GM12878 (cell line): ENCODE measurements around the gene MCM3AP. TPM values are rescaled to one million over a fixed set of nuclear protein-coding genes. Genes with fewer than 3 reads are reported as not detected.

Experiments used
- ATAC-seq: fragments of 200-7000 bp; cut with Tn5 transposase; 3 replicates; pipeline ENCODE4 v1.9.1; 2020; ENCODE audit warnings: mild to moderate bottlenecking, moderate library complexity
- BruUV-seq: library from RNA; stranded (reverse); fragments of 400-500 nt; replicated peaks from 2 replicates; lab custom pipeline; 2021; lab: Mats Ljungman, UMichigan
- CTCF ChIA-PET: fragments of 300-600 bp; sonication (Branson Sonifier 250); formaldehyde crosslinking; extraction: SDS; loops from one replicate; lab custom pipeline; 2021; ENCODE audit warnings: inconsistent platforms; lab: Yijun Ruan, JAX
- POLR2A ChIA-PET: fragments of 350-600 bp; formaldehyde crosslinking; extraction: SDS; loops from one replicate; lab custom pipeline; 2021; ENCODE audit warnings: inconsistent platforms; lab: Charles Lee
- RAD21 ChIA-PET: fragments of 300-600 bp; sonication (Branson Sonifier 250); formaldehyde crosslinking; loops from one replicate; lab custom pipeline; 2023; ENCODE audit warnings: antibody characterized with exemption; ENCODE audit not compliant: unreplicated experiment; lab: Charles Lee
- SMC1A ChIA-PET: fragments of 300-600 bp; sonication (Branson Sonifier 250); formaldehyde crosslinking; loops from one replicate; lab custom pipeline; 2023; ENCODE audit not compliant: unreplicated experiment, uncharacterized antibody; lab: Charles Lee
- DNase-seq: peaks from one replicate; pipeline ENCODE4 v3.0.0-alpha.2; 2011; ENCODE audit warnings: low read depth, low spot score
- FAIRE-seq: peaks from 3 replicates; lab custom pipeline; 2011; peaks lifted over from hg19 to GRCh38; lab: Jason Lieb, UNC
- H2AFZ ChIP-seq: 2 replicates; pipeline ENCODE4 v1.6.0; 2011; ENCODE audit warnings: low read depth, low read length, control low read depth; ENCODE audit not compliant: control insufficient read depth
- H3K27ac ChIP-seq: 2 replicates; pipeline ENCODE4 v1.5.1; 2011; ENCODE audit warnings: control low read depth; ENCODE audit not compliant: control insufficient read depth, insufficient read depth
- H3K27me3 ChIP-seq, 2 experiments: replicated peaks in 1 of 2; 2 replicates each; pipeline versions ENCODE4 v1.6.0 to v1.6.1; 2011; ENCODE audit warnings: low read length in 1 of 2; ENCODE audit not compliant: control insufficient read depth in 2 of 2, insufficient read depth in 2 of 2
- H3K36me3 ChIP-seq, 2 experiments: 2 replicates each; pipeline ENCODE4 v1.5.1; 2011; ENCODE audit warnings: low read length in 1 of 2; ENCODE audit not compliant: control insufficient read depth in 2 of 2, insufficient read depth in 2 of 2
- H3K4me1 ChIP-seq: 2 replicates; pipeline ENCODE4 v1.6.1; 2011; ENCODE audit warnings: mild to moderate bottlenecking, low read length, moderate library complexity, mixed read lengths; ENCODE audit not compliant: control insufficient read depth, insufficient read depth
- H3K4me2 ChIP-seq: 2 replicates; pipeline ENCODE4 v1.6.0; 2011; ENCODE audit warnings: control low read depth; ENCODE audit not compliant: control insufficient read depth, insufficient read depth
- H3K4me3 ChIP-seq: fragments of 200-600 bp; sonication (generic); 2 replicates; pipeline ENCODE4 v1.5.1; 2016
- H3K79me2 ChIP-seq: 2 replicates; pipeline ENCODE4 v1.6.0; 2011; ENCODE audit warnings: low read length; ENCODE audit not compliant: control insufficient read depth, insufficient read depth
- H3K9ac ChIP-seq: 2 replicates; pipeline ENCODE4 v1.8.0; 2011; ENCODE audit warnings: low read length, control low read depth, mixed read lengths; ENCODE audit not compliant: control insufficient read depth, insufficient read depth
- H3K9me3 ChIP-seq: replicated peaks from 3 replicates; pipeline ENCODE4 v1.5.1; 2011; ENCODE audit warnings: mild to moderate bottlenecking, low read length; ENCODE audit not compliant: control insufficient read depth, insufficient read depth
- H4K20me1 ChIP-seq: 2 replicates; pipeline ENCODE4 v1.6.0; 2011; ENCODE audit not compliant: control insufficient read depth, insufficient read depth
- BCL11A ChIP-seq: IDR thresholded peaks from 2 replicates; pipeline ENCODE4 v1.6.1; 2011; ENCODE audit warnings: low read depth, low read length
- CTCF ChIP-seq, 3 experiments: IDR thresholded peaks in 2 of 3; conservative IDR thresholded peaks in 1 of 3; 2 replicates each; pipeline ENCODE4 v1.5.1; 2011; ENCODE audit warnings: low read depth in 3 of 3, low read length in 3 of 3, mild to moderate bottlenecking in 3 of 3, control low read depth in 2 of 3, moderate library complexity in 2 of 3, inconsistent platforms in 1 of 3, mixed read lengths in 1 of 3; ENCODE audit not compliant: control insufficient read depth in 2 of 3, insufficient read depth in 1 of 3; ENCODE audit errors: extremely low read depth in 1 of 3
- ESRRA ChIP-seq: IDR thresholded peaks from 2 replicates; pipeline ENCODE4 v1.6.1; 2012; ENCODE audit warnings: mild to moderate bottlenecking, low read length, improper control_type of control experiment
- IRF4 ChIP-seq: IDR thresholded peaks from 2 replicates; pipeline ENCODE4 v1.6.1; 2011; ENCODE audit warnings: low read depth, low read length
- KLF5 ChIP-seq: fragments of 450-650 bp; IDR thresholded peaks from 2 replicates; pipeline ENCODE4 v1.6.1; 2014; ENCODE audit warnings: mild to moderate bottlenecking; ENCODE audit not compliant: partially characterized antibody
- NFYB ChIP-seq: IDR thresholded peaks from 2 replicates; pipeline ENCODE4 v1.6.1; 2011; ENCODE audit warnings: low read depth, mild to moderate bottlenecking, low read length, improper control_type of control experiment, moderate library complexity; ENCODE audit not compliant: insufficient read depth
- NR2F1 ChIP-seq: fragments of 450-650 bp; conservative IDR thresholded peaks from 2 replicates; pipeline ENCODE4 v1.6.1; 2017; ENCODE audit warnings: mild to moderate bottlenecking
- TCF7 ChIP-seq: IDR thresholded peaks from 2 replicates; pipeline ENCODE4 v1.6.1; 2014; ENCODE audit warnings: antibody characterized with exemption, borderline replicate concordance
- WGBS: methylation state at CpG from one replicate; pipeline ENCODE4 v1.1.6; 2016; ENCODE audit warnings: low lambda C conversion rate; ENCODE audit not compliant: insufficient replicate concordance, insufficient coverage; ENCODE audit errors: missing lambda C conversion rate; 5-methylcytosine and 5-hydroxymethylcytosine counted together
- in situ Hi-C: fragments of 300-500 bp; cut with MboI; formaldehyde crosslinking; loops from 9 replicates; pipeline ENCODE4 v1.14.3; 2018; ENCODE audit warnings: mixed read lengths
- intact Hi-C: fragments of 100-400 bp; cut with micrococcal nuclease; formaldehyde crosslinking; loops from one replicate; pipeline ENCODE4 v1.14.2; 2022; ENCODE audit not compliant: unreplicated experiment
- polyA plus RNA-seq, 11 experiments: library from polyadenylated mRNA; depleted of rRNA in 4 of 11; unstranded in 6 of 11; stranded (reverse) in 5 of 11; fragments of >200 nt; fragmentation: Nextera tagmentation in 4 of 11; fragmentation: Illumina TruSeq in 1 of 11; extraction: Ambion mirVana in 4 of 11; extraction: Trizol in 1 of 11; gene quantifications; 1 replicate in 1 of 11; 2 replicates in 10 of 11; pipeline versions ENCODE4 v1.2.1 to v1.2.3, GENCODE V29; 2011 to 2016; ENCODE audit warnings: inconsistent platforms in 2 of 11, missing spikeins in 2 of 11, low read depth in 1 of 11
- total RNA-seq, 4 experiments: library from RNA; depleted of rRNA in 3 of 4; stranded (reverse); fragments of >200 nt in 3 of 4; fragmentation: Illumina TruSeq in 1 of 4; extraction: Trizol in 1 of 4; gene quantifications; 2 replicates each; pipeline versions ENCODE4 v1.2.1 to v1.2.3, GENCODE V29; 2013 to 2021

The MCM3AP gene
- total and polyA plus RNA-seq, 10 of the 15 experiments (the other 5 are each of a cell fraction or from before 2014, with no cell fraction given) = 6.1 to 95.7 (median 47.0) TPM

GRCh38 chr21:46207920-46208591 is 77.4 kb downstream of the MCM3AP start:
- TF ChIP-seq NFYB (no peak), IRF4 (no peak)
- ATAC-seq = no peak
- no peak overlapping the region for H3K9ac ChIP-seq

GRCh38 chr21:46207006-46207919 is 78.1 kb downstream of the MCM3AP start:
- in situ Hi-C loops = no loop called here
- no TSS peak for BruUV-seq
- H4K20me1 ChIP-seq = no peaks in the 10 kb centered on the region
- no peak overlapping the region for H2AFZ ChIP-seq
- ATAC-seq (no peak), FAIRE-seq (no peak), DNase-seq (no peak)
- ChIA-PET POLR2A (no interaction called here), RAD21 (no interaction called here), SMC1A (no interaction called here), CTCF (no interaction called here)
- TF ChIP-seq BCL11A = no peak
- no peak for TF ChIP-seq NR2F1
- no peak for TF ChIP-seq CTCF (IDR thresholded peaks at IDR 0.05 in 2 of 3, conservative IDR thresholded peaks at IDR 0.05 in 1 of 3; ENCODE audit: control insufficient read depth in 2 of 3, extremely low read depth in 1 of 3, insufficient read depth in 1 of 3, low read depth in 3 of 3, low read length in 3 of 3)
- TF ChIP-seq TCF7 = no peak
- no peak for TF ChIP-seq ESRRA
- TF ChIP-seq KLF5 = no peak
- H3K9ac ChIP-seq = no peak overlapping the region
- no peak overlapping the region for H3K4me2 ChIP-seq
- no peaks in the 10 kb centered on the region for H3K9me3 ChIP-seq
- H3K4me3 ChIP-seq = no peak overlapping the region
- peaks cover 0 to 8% of the 10 kb centered on the region in 2 experiments; a peak in 3 of 4 replicates for H3K36me3 ChIP-seq
- intact Hi-C loops = no loop called here
- H3K27me3 ChIP-seq = no peaks in the 10 kb centered on the region
- H3K79me2 ChIP-seq = no peaks in the 10 kb centered on the region
- 95% methylated on average over 19 of the region's 21 CpGs for WGBS
- no peaks in the 10 kb centered on the region for H3K4me1 ChIP-seq
- H3K27ac ChIP-seq = no peak overlapping the region

More at GRCh38 chr21:46207920-46208591, 77.4 kb downstream of the MCM3AP start:
- no peaks in the 10 kb centered on the region for H3K79me2 ChIP-seq
- no peak overlapping the region for H2AFZ ChIP-seq
- no peak for FAIRE-seq
- ChIA-PET CTCF (no interaction called here), RAD21 (no interaction called here), POLR2A (no interaction called here), SMC1A (no interaction called here)
- 85% methylated on average over 26 of the region's 27 CpGs for WGBS
- H3K27ac ChIP-seq = no peak overlapping the region
- H3K36me3 ChIP-seq = peaks cover 0 to 9% of the 10 kb centered on the region in 2 experiments; a peak in 3 of 4 replicates
- in situ Hi-C loops = no loop called here
- H3K4me2 ChIP-seq = no peak overlapping the region
- BruUV-seq = no TSS peak
- no peaks in the 10 kb centered on the region for H3K27me3 ChIP-seq
- no peaks in the 10 kb centered on the region for H3K9me3 ChIP-seq
- no peak overlapping the region for H3K4me3 ChIP-seq
- no peaks in the 10 kb centered on the region for H3K4me1 ChIP-seq
- intact Hi-C loops = no loop called here
- DNase-seq = no peak
- no peaks in the 10 kb centered on the region for H4K20me1 ChIP-seq
